GM20000 (cell line): ENCODE data around the gene CACNA1B.

ENCODE experiments used
- DNase-seq: peaks from one replicate; pipeline ENCODE4 v3.0.0; 2012; ENCODE audit warnings: low spot score
- CTCF ChIP-seq: IDR thresholded peaks from 2 replicates; pipeline ENCODE4 v1.5.1; 2012; ENCODE audit warnings: mild to moderate bottlenecking, control low read depth; ENCODE audit errors: extremely low read depth, missing control alignments

Gene CACNA1B

GRCh38 chr9:138010861-138011260, 133.3 kb downstream of the CACNA1B start:
- no peak for DNase-seq
- no peak for TF ChIP-seq CTCF

GRCh38 chr9:138011951-138012500, 134.4 kb downstream of the CACNA1B start:
- no peak for TF ChIP-seq CTCF
- no peak for DNase-seq

DNA sequence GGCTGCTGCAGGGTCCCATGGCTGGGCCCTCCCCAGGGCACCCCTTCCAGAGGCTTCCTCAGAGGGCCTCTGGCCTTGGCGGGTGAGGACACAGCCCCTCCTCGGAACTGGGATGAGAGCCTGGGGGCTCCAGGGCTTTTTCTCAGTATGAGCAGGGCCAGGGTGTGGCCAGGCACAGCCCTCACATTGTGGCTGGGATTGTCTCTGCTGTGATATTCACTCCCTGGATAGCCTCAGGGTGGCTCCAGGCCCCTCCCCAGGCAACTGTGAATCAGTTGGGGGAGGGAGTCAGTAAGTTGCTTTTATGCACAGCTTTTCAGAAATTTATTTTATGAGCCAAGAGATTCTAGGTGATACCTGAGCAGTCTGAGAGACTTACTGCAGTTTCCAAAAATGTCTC, 135.7 kb downstream of the CACNA1B start:
- TF ChIP-seq CTCF, result no peak
- no peak for DNase-seq

DNA sequence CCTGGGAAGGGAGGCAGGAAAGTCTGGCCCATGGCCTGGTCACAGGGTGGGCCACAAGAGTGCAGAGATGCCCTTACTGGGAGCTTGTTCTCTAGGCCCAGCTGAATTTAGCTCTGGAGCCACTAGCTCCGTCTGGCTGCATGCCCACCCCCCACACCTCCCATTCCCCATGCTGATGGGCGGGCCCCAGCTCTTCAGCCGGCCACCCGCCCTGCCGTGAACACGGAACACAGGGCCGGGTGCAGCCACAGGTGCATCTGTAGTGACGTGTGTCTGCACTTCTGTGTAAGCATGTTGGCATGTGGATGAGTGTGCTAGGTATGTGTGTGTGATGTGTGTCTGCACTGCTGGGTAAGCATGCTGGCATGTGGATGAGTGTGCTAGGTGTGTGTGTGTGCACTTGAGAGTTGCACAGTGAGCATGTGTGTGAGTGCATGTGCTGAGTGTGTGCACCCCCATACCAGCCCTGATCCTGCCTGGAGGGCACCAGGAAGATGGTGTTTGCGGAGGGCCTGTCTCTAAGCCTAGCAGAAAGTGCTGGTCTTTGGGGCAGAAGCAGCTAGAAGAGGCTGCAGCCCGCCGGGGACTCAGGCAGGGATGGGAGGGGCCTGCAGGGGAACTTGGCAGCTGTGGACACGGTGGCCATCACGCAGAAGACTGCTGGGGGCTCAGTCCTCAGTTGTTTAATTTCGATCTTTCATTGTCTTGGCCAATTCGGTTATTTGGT, 136.4 kb downstream of the CACNA1B start:
- TF ChIP-seq CTCF, result no peak
- DNase-seq, result no peak

DNA sequence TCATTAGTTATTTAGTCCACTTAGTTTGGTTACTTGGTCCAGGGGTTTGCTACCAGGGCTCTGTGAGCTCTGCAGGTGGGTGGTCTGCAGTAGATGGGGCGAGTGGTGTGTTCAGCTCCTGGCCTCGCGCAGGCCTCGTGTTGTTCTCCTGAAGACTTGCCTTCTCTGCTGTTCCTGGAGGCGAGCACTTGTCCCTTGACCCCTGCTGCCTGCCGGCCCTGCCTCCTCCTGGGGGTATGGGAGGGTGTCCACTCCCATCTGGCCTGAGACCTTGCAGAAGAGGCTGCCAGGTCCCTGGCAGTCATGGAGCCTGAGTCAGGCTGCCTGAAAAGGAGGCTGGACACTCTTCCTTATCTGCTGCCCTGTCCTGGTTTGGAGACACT, 137.0 kb downstream of the CACNA1B start:
- TF ChIP-seq CTCF, result no peak
- no peak for DNase-seq

DNA sequence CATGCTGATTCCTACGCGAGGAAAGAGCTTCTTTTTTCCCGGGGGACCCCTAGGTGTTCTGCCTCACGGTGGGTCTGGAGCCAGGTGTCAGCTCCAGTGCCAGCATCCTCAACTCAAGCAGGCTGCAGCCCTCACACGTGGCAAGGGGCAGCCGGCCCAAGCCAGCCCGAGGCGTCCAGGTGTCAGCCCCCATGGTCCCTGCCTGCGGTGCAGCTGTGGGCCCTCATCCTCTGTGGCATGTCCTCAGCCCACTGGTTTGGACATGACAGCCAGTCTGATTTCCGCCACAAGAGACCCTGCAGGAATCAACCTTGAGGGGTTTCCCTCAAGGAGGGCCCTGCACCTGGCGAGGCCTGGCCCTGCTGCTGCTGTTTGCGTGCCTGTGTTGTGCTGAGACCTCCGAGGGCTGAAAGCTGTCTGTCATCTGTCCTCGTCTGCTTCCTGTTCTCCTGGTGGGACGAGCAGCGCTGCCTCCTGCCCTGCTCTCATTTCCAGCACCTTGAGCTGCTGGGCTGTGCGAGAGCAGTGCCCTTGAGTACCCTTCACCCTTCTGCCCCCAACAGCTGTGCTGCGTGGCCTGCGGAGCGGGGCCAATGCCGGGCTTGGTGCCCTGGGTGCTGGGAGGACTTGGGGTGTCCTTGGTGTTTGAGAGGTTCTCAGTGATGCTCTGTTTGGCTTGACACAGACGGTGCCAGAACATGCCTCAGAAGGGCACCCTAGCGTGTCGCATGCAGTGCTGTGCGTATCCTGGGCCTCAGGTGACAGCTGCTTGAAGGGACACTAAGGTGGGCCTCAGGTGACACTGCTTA, 137.6 kb downstream of the CACNA1B start:
- TF ChIP-seq CTCF, result no peak
- no peak for DNase-seq
